ENCODE measurements around the gene LRRC74B. TPM values are rescaled to one million over a fixed set of nuclear protein-coding genes. Genes with fewer than 3 reads are reported as not detected.
"Not testable (repeated sequence)": the region's sequence is repeated elsewhere in the genome, so short reads cannot be mapped to it uniquely, and the experiment has no call there.

The LRRC74B gene
- total RNA-seq, 1 donor from 2014 or later: not detected

- no peaks in the 10 kb centered on the region for H3K4me1 Mint-ChIP-seq (ENCODE audit: low read depth, unreplicated experiment)
- DNase-seq: no peak
- H3K9me3 Mint-ChIP-seq (ENCODE audit: unreplicated experiment): no peaks in the 10 kb centered on the region
- no peaks in the 10 kb centered on the region for H3K36me3 Mint-ChIP-seq (ENCODE audit: unreplicated experiment)
- no peak overlapping the region for H3K4me3 Mint-ChIP-seq (ENCODE audit: unreplicated experiment)
- H3K27me3 Mint-ChIP-seq (ENCODE audit: unreplicated experiment): peaks cover 5% of the 10 kb centered on the region
- no peak for TF ChIP-seq CTCF (IDR thresholded peaks at IDR 0.05; ENCODE audit: partially characterized antibody, unreplicated experiment)
- H3K27ac Mint-ChIP-seq (ENCODE audit: unreplicated experiment): no peak overlapping the region
These were observed 33.2 kb downstream of the LRRC74B start for GRCh38 chr22:21078916-21079315.

GRCh38 chr22:21079493-21079892 lies 33.7 kb downstream of the LRRC74B start:
- Mint-ChIP-seq H3K27ac (ENCODE audit: unreplicated experiment) (no peak overlapping the region), H3K4me3 (ENCODE audit: unreplicated experiment) (no peak overlapping the region), H3K9me3 (ENCODE audit: unreplicated experiment) (no peaks in the 10 kb centered on the region), H3K4me1 (ENCODE audit: low read depth, unreplicated experiment) (no peaks in the 10 kb centered on the region), H3K27me3 (ENCODE audit: unreplicated experiment) (peaks cover 5% of the 10 kb centered on the region), H3K36me3 (ENCODE audit: unreplicated experiment) (no peaks in the 10 kb centered on the region)
- DNase-seq: no peak
- TF ChIP-seq CTCF (IDR thresholded peaks at IDR 0.05; ENCODE audit: partially characterized antibody, unreplicated experiment): no peak

- Mint-ChIP-seq H3K4me1 (ENCODE audit: low read depth, unreplicated experiment) (no peaks in the 10 kb centered on the region), H3K27me3 (ENCODE audit: unreplicated experiment) (peaks cover 5% of the 10 kb centered on the region), H3K36me3 (ENCODE audit: unreplicated experiment) (no peaks in the 10 kb centered on the region), H3K9me3 (ENCODE audit: unreplicated experiment) (no peaks in the 10 kb centered on the region), H3K4me3 (ENCODE audit: unreplicated experiment) (no peak overlapping the region), H3K27ac (ENCODE audit: unreplicated experiment) (no peak overlapping the region)
- DNase-seq: no peak
- no peak for TF ChIP-seq CTCF (IDR thresholded peaks at IDR 0.05; ENCODE audit: partially characterized antibody, unreplicated experiment)
These were observed 34.8 kb downstream of the LRRC74B start for GRCh38 chr22:21080435-21081137.

GRCh38 chr22:21082248-21082647 lies 36.5 kb downstream of the LRRC74B start:
- TF ChIP-seq CTCF (IDR thresholded peaks at IDR 0.05; ENCODE audit: partially characterized antibody, unreplicated experiment): no peak
- Mint-ChIP-seq H3K27me3 (ENCODE audit: unreplicated experiment) (peaks cover 5% of the 10 kb centered on the region), H3K27ac (ENCODE audit: unreplicated experiment) (no peak overlapping the region), H3K4me1 (ENCODE audit: low read depth, unreplicated experiment) (no peaks in the 10 kb centered on the region), H3K9me3 (ENCODE audit: unreplicated experiment) (no peaks in the 10 kb centered on the region), H3K36me3 (ENCODE audit: unreplicated experiment) (no peaks in the 10 kb centered on the region), H3K4me3 (ENCODE audit: unreplicated experiment) (no peak overlapping the region)
- no peak for DNase-seq

- H3K36me3 Mint-ChIP-seq (ENCODE audit: unreplicated experiment): no peaks in the 10 kb centered on the region
- H3K4me1 Mint-ChIP-seq (ENCODE audit: low read depth, unreplicated experiment): no peaks in the 10 kb centered on the region
- TF ChIP-seq CTCF (IDR thresholded peaks at IDR 0.05; ENCODE audit: partially characterized antibody, unreplicated experiment): no peak
- no peak for DNase-seq
- H3K4me3 Mint-ChIP-seq (ENCODE audit: unreplicated experiment): no peak overlapping the region
- no peak overlapping the region for H3K27ac Mint-ChIP-seq (ENCODE audit: unreplicated experiment)
- no peaks in the 10 kb centered on the region for H3K27me3 Mint-ChIP-seq (ENCODE audit: unreplicated experiment)
- no peaks in the 10 kb centered on the region for H3K9me3 Mint-ChIP-seq (ENCODE audit: unreplicated experiment)
These were observed 41.4 kb downstream of the LRRC74B start for GRCh38 chr22:21087119-21087518.

- DNase-seq; H3K4me1 Mint-ChIP-seq (ENCODE audit: low read depth, unreplicated experiment); H3K27me3 Mint-ChIP-seq (ENCODE audit: unreplicated experiment); H3K9me3 Mint-ChIP-seq (ENCODE audit: unreplicated experiment); H3K27ac Mint-ChIP-seq (ENCODE audit: unreplicated experiment); H3K36me3 Mint-ChIP-seq (ENCODE audit: unreplicated experiment); H3K4me3 Mint-ChIP-seq (ENCODE audit: unreplicated experiment): not testable (repeated sequence)
These were observed 42.2 kb downstream of the LRRC74B start for GRCh38 chr22:21087926-21088325.

- not testable (repeated sequence) for H3K27me3 Mint-ChIP-seq (ENCODE audit: unreplicated experiment); H3K36me3 Mint-ChIP-seq (ENCODE audit: unreplicated experiment); H3K27ac Mint-ChIP-seq (ENCODE audit: unreplicated experiment)
These were observed 45.5 kb downstream of the LRRC74B start for GRCh38 chr22:21091220-21091619.

More at GRCh38 chr22:21091220-21091619, 45.5 kb downstream of the LRRC74B start:
- H3K4me1 Mint-ChIP-seq (ENCODE audit: low read depth, unreplicated experiment); H3K9me3 Mint-ChIP-seq (ENCODE audit: unreplicated experiment); DNase-seq; H3K4me3 Mint-ChIP-seq (ENCODE audit: unreplicated experiment): not testable (repeated sequence)

Measured in glutamatergic neuron (in vitro differentiated cells).